Neutrophil (primary cell): ENCODE results near the gene PPP1R1C.

Experiments used
- H3K27ac ChIP-seq: fragments of 200-600 bp; sonication (generic); 2 replicates; pipeline ENCODE4 v1.5.1; 2016; ENCODE audit warnings: mild to moderate bottlenecking, moderate library complexity
- H3K27me3 ChIP-seq: fragments of 200-600 bp; sonication (generic); 2 replicates; pipeline ENCODE4 v1.6.0; 2016; ENCODE audit warnings: mild to moderate bottlenecking
- H3K36me3 ChIP-seq: fragments of 200-600 bp; sonication (generic); 2 replicates; pipeline ENCODE4 v1.5.1; 2017
- H3K4me1 ChIP-seq, 2 experiments: fragments of 200-600 bp in 1 of 2; sonication (generic) in 1 of 2; 1 replicate in 1 of 2; 2 replicates in 1 of 2; pipeline versions ENCODE4 v1.5.1 to v1.6.1; 2013 to 2016; ENCODE audit warnings: low read depth in 1 of 2, low read length in 1 of 2, mild to moderate bottlenecking in 1 of 2, moderate library complexity in 1 of 2; ENCODE audit not compliant: control insufficient read depth in 1 of 2, insufficient read depth in 1 of 2
- H3K4me3 ChIP-seq, 2 experiments: fragments of 200-600 bp in 1 of 2; sonication (generic) in 1 of 2; 1 replicate in 1 of 2; 2 replicates in 1 of 2; pipeline ENCODE4 v1.5.1; 2013 to 2016; ENCODE audit warnings: low read depth in 1 of 2, low read length in 1 of 2, mild to moderate bottlenecking in 1 of 2, moderate library complexity in 1 of 2
- H3K9me3 ChIP-seq: fragments of 200-600 bp; sonication (generic); 2 replicates; pipeline ENCODE4 v1.5.1; 2016
- CTCF ChIP-seq: fragments of 200-600 bp; sonication (generic); IDR thresholded peaks from 2 replicates; pipeline ENCODE4 v1.5.1; 2016; ENCODE audit warnings: antibody characterized with exemption

Gene PPP1R1C

GRCh38 chr2:182068811-182069210, 83.2 kb downstream of the PPP1R1C start:
- Histone ChIP-seq H3K27me3 (no peaks in the 10 kb centered on the region), H3K4me1 (no peaks in the 10 kb centered on the region), H3K27ac (no peak overlapping the region), H3K9me3 (no peaks in the 10 kb centered on the region), H3K4me3 (no peak overlapping the region), H3K36me3 (no peaks in the 10 kb centered on the region)
- TF ChIP-seq CTCF = no peak

GRCh38 chr2:182069416-182069815, 83.8 kb downstream of the PPP1R1C start:
- H3K4me1 ChIP-seq = no peaks in the 10 kb centered on the region
- H3K27me3 ChIP-seq = no peaks in the 10 kb centered on the region
- H3K36me3 ChIP-seq = no peaks in the 10 kb centered on the region
- TF ChIP-seq CTCF = no peak
- no peaks in the 10 kb centered on the region for H3K9me3 ChIP-seq
- H3K4me3 ChIP-seq = no peak overlapping the region
- no peak overlapping the region for H3K27ac ChIP-seq

- Histone ChIP-seq H3K9me3 (no peaks in the 10 kb centered on the region), H3K4me1 (no peaks in the 10 kb centered on the region), H3K4me3 (no peak overlapping the region), H3K27ac (no peak overlapping the region), H3K36me3 (no peaks in the 10 kb centered on the region), H3K27me3 (no peaks in the 10 kb centered on the region)
- TF ChIP-seq CTCF = no peak
Measured at GRCh38 chr2:182069908-182070307, 84.3 kb downstream of the PPP1R1C start.

GRCh38 chr2:182070736-182071135, 85.1 kb downstream of the PPP1R1C start:
- no peak for TF ChIP-seq CTCF

GRCh38 chr2:182072861-182073260, 87.2 kb downstream of the PPP1R1C start:
- no peak for TF ChIP-seq CTCF
- H3K9me3 ChIP-seq = no peaks in the 10 kb centered on the region
- H3K36me3 ChIP-seq = no peaks in the 10 kb centered on the region
- no peaks in the 10 kb centered on the region for H3K4me1 ChIP-seq
- H3K27me3 ChIP-seq = no peaks in the 10 kb centered on the region
- H3K27ac ChIP-seq = no peak overlapping the region
- no peak overlapping the region for H3K4me3 ChIP-seq

More at GRCh38 chr2:182070736-182071135, 85.1 kb downstream of the PPP1R1C start:
- Histone ChIP-seq H3K27ac (no peak overlapping the region), H3K4me1 (no peaks in the 10 kb centered on the region), H3K36me3 (no peaks in the 10 kb centered on the region), H3K27me3 (no peaks in the 10 kb centered on the region), H3K4me3 (no peak overlapping the region), H3K9me3 (no peaks in the 10 kb centered on the region)

GRCh38 chr2:182073613-182074012, 88.0 kb downstream of the PPP1R1C start:
- Histone ChIP-seq H3K27ac (no peak overlapping the region), H3K9me3 (no peaks in the 10 kb centered on the region), H3K4me1 (no peaks in the 10 kb centered on the region), H3K36me3 (no peaks in the 10 kb centered on the region), H3K4me3 (no peak overlapping the region), H3K27me3 (no peaks in the 10 kb centered on the region)
- no peak for TF ChIP-seq CTCF
